Liver (tissue), 9 donors: ENCODE results near the gene STMP1. TPM values are rescaled to one million over a fixed set of nuclear protein-coding genes. Genes with fewer than 3 reads are reported as not detected.

ENCODE experiments used
- DNase-seq: peaks from one replicate; pipeline ENCODE4 v3.0.0-alpha.2; 2017; ENCODE audit warnings: low spot score
- H3K27ac ChIP-seq, 2 donors: one replicate each; pipeline ENCODE4 v1.7.0; 2013; ENCODE audit warnings: inconsistent platforms in 2 of 2, low read length in 2 of 2, control low read depth in 1 of 2, low read depth in 1 of 2, mild to moderate bottlenecking in 1 of 2
- H3K27me3 ChIP-seq, 4 donors: one replicate each; pipeline versions ENCODE4 v1.6.1 to v1.7.0; 2013; ENCODE audit warnings: low read length in 3 of 4, inconsistent platforms in 1 of 4, mild to moderate bottlenecking in 1 of 4, moderate library complexity in 1 of 4; ENCODE audit not compliant: control insufficient read depth in 4 of 4, insufficient read depth in 4 of 4
- H3K36me3 ChIP-seq, 4 donors: one replicate each; pipeline versions ENCODE4 v1.6.1 to v1.7.0; 2013; ENCODE audit warnings: low read length in 3 of 4, mild to moderate bottlenecking in 3 of 4, low read depth in 1 of 4, moderate library complexity in 1 of 4; ENCODE audit not compliant: control insufficient read depth in 4 of 4, insufficient read depth in 3 of 4
- H3K4me1 ChIP-seq, 4 donors: one replicate each; pipeline versions ENCODE4 v1.6.1 to v1.7.0; 2013; ENCODE audit warnings: low read length in 3 of 4, mild to moderate bottlenecking in 3 of 4, moderate library complexity in 1 of 4; ENCODE audit not compliant: control insufficient read depth in 4 of 4, insufficient read depth in 4 of 4
- H3K4me3 ChIP-seq, 3 donors: one replicate each; pipeline versions ENCODE4 v1.6.1 to v1.7.0; 2013; ENCODE audit warnings: low read length in 3 of 3, control low read depth in 1 of 3, low read depth in 1 of 3, mild to moderate bottlenecking in 1 of 3
- H3K9ac ChIP-seq, 2 donors: one replicate each; pipeline ENCODE4 v1.7.0; 2013; ENCODE audit warnings: low read length in 2 of 2, mild to moderate bottlenecking in 2 of 2, moderate library complexity in 2 of 2, control low read depth in 1 of 2, low read depth in 1 of 2
- H3K9me3 ChIP-seq, 4 donors: one replicate each; pipeline versions ENCODE4 v1.6.1 to v1.7.0; 2013; ENCODE audit warnings: low read length in 3 of 4; ENCODE audit not compliant: control insufficient read depth in 4 of 4
- CTCF ChIP-seq: fragments of 150-350 bp; IDR thresholded peaks from 2 replicates; pipeline ENCODE4 v1.5.1; 2017; ENCODE audit warnings: improper control_type of control experiment, low read depth, low read length; ENCODE audit not compliant: missing input control
- FOXA1 ChIP-seq: IDR thresholded peaks from 2 replicates; pipeline ENCODE4 v1.6.1; 2016; ENCODE audit warnings: antibody characterized with exemption
- FOXA2 ChIP-seq: IDR thresholded peaks from 2 replicates; pipeline ENCODE4 v1.6.1; 2016; ENCODE audit warnings: antibody characterized with exemption
- GABPA ChIP-seq, 2 donors: IDR thresholded peaks in 1 of 2; conservative IDR thresholded peaks in 1 of 2; 2 replicates each; pipeline ENCODE4 v1.6.1; 2016; ENCODE audit warnings: antibody characterized with exemption in 2 of 2, mild to moderate bottlenecking in 1 of 2, moderate library complexity in 1 of 2
- HNF4A ChIP-seq, 2 donors: conservative IDR thresholded peaks; 2 replicates each; pipeline ENCODE4 v1.6.1; 2016; ENCODE audit warnings: antibody characterized with exemption in 2 of 2, mild to moderate bottlenecking in 2 of 2
- HNF4G ChIP-seq: IDR thresholded peaks from 2 replicates; pipeline ENCODE4 v1.6.1; 2016; ENCODE audit warnings: antibody characterized with exemption
- JUND ChIP-seq, 2 donors: IDR thresholded peaks; 2 replicates each; pipeline ENCODE4 v1.6.1; 2016; ENCODE audit warnings: antibody characterized with exemption in 2 of 2
- MAX ChIP-seq: IDR thresholded peaks from 2 replicates; pipeline ENCODE4 v1.6.1; 2016; ENCODE audit warnings: antibody characterized with exemption
- RAD21 ChIP-seq, 2 donors: IDR thresholded peaks; 2 replicates each; pipeline ENCODE4 v1.6.1; 2016; ENCODE audit warnings: antibody characterized with exemption in 2 of 2, mild to moderate bottlenecking in 2 of 2
- REST ChIP-seq: IDR thresholded peaks from 2 replicates; pipeline ENCODE4 v1.6.1; 2016; ENCODE audit warnings: antibody characterized with exemption, mild to moderate bottlenecking
- SP1 ChIP-seq: IDR thresholded peaks from 2 replicates; pipeline ENCODE4 v1.6.1; 2018; ENCODE audit warnings: antibody characterized with exemption, mild to moderate bottlenecking
- TAF1 ChIP-seq: conservative IDR thresholded peaks from 2 replicates; pipeline ENCODE4 v1.6.1; 2016; ENCODE audit warnings: antibody characterized with exemption, mild to moderate bottlenecking
- YY1 ChIP-seq: IDR thresholded peaks from 2 replicates; pipeline ENCODE4 v1.6.1; 2016; ENCODE audit warnings: antibody characterized with exemption, mild to moderate bottlenecking
- ZBTB33 ChIP-seq: IDR thresholded peaks from 2 replicates; pipeline ENCODE4 v1.6.1; 2016; ENCODE audit warnings: antibody characterized with exemption
- WGBS: extraction: QIAGEN DNeasy Blood & Tissue Kit; methylation state at CpG from one replicate; pipeline ENCODE4 v1.1.7; 2013; 5-methylcytosine and 5-hydroxymethylcytosine counted together
- polyA plus RNA-seq, 2 donors: library from polyadenylated mRNA; stranded (reverse) in 1 of 2; unstranded in 1 of 2; fragments of 200-250 nt in 1 of 2; fragments of >200 nt in 1 of 2; fragmentation: Nextera tagmentation in 1 of 2; extraction: Ambion mirVana in 1 of 2; gene quantifications; one replicate each; pipeline versions ENCODE4 v1.2.1 to v1.2.3, GENCODE V29; 2013 to 2015
- total RNA-seq, 2 donors: library from RNA; depleted of rRNA; stranded (reverse); fragments of >200 nt; gene quantifications; one replicate each; pipeline ENCODE4 v1.2.3, GENCODE V29; 2014
- donor health status: healthy.
- donor health status: healthy.
- donor health status: healthy.
- donor health status: healthy.
- donor health status: healthy.

The STMP1 gene
- total and polyA plus RNA-seq, 4 donors = 6.8 to 30.7 (median 13.8) TPM

- no peaks in the 10 kb centered on the region for H3K27me3 ChIP-seq
- TF ChIP-seq SP1 (no peak), YY1 (no peak), RAD21 (IDR thresholded peaks at IDR 0.05) (no peak), FOXA1 (no peak), REST (no peak), CTCF (no peak), ZBTB33 (no peak), FOXA2 (no peak), HNF4G (no peak), TAF1 (no peak), MAX (no peak), JUND (IDR thresholded peaks at IDR 0.05) (no peak)
- H3K4me1 ChIP-seq = no peaks in the 10 kb centered on the region
- no peak overlapping the region for H3K27ac ChIP-seq
- H3K9ac ChIP-seq = no peak overlapping the region
- no peak for DNase-seq
- WGBS = 86% methylated on average over 7 of the region's 7 CpGs
- H3K9me3 ChIP-seq = no peaks in the 10 kb centered on the region
- no peak overlapping the region for H3K4me3 ChIP-seq
- H3K36me3 ChIP-seq = no peaks in the 10 kb centered on the region
Measured at GRCh38 chr7:135706858-135707569, 44.7 kb downstream of the STMP1 start.

- Histone ChIP-seq H3K27me3 (no peaks in the 10 kb centered on the region), H3K9ac (no peak overlapping the region), H3K27ac (no peak overlapping the region), H3K9me3 (no peaks in the 10 kb centered on the region), H3K36me3 (no peaks in the 10 kb centered on the region), H3K4me1 (no peaks in the 10 kb centered on the region), H3K4me3 (no peak overlapping the region)
- WGBS = 88% methylated on average over 5 of the region's 5 CpGs
- DNase-seq = no peak
- TF ChIP-seq SP1 (no peak), REST (no peak), TAF1 (no peak), FOXA2 (no peak), HNF4A (conservative IDR thresholded peaks at IDR 0.05) (no peak), YY1 (no peak), GABPA (IDR thresholded peaks at IDR 0.05 in 1 of 2, conservative IDR thresholded peaks at IDR 0.05 in 1 of 2) (no peak), JUND (IDR thresholded peaks at IDR 0.05) (no peak), CTCF (no peak), HNF4G (no peak), MAX (no peak)
Measured at GRCh38 chr7:135707570-135707966, 45.3 kb downstream of the STMP1 start.
